Airway epithelial cell (primary cell): ENCODE data around the gene ALG5. TPM values are rescaled to one million over a fixed set of nuclear protein-coding genes. Genes with fewer than 3 reads are reported as not detected.

Source experiments
- total RNA-seq: library from RNA; depleted of rRNA; stranded (reverse); fragments of >200 nt; gene quantifications from 2 replicates; pipeline ENCODE4 v1.2.3, GENCODE V29; 2015

ALG5 gene, protein sequence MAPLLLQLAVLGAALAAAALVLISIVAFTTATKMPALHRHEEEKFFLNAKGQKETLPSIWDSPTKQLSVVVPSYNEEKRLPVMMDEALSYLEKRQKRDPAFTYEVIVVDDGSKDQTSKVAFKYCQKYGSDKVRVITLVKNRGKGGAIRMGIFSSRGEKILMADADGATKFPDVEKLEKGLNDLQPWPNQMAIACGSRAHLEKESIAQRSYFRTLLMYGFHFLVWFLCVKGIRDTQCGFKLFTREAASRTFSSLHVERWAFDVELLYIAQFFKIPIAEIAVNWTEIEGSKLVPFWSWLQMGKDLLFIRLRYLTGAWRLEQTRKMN
- 28.4 and 33.9 TPM in 2 replicates for total RNA-seq

DNA sequence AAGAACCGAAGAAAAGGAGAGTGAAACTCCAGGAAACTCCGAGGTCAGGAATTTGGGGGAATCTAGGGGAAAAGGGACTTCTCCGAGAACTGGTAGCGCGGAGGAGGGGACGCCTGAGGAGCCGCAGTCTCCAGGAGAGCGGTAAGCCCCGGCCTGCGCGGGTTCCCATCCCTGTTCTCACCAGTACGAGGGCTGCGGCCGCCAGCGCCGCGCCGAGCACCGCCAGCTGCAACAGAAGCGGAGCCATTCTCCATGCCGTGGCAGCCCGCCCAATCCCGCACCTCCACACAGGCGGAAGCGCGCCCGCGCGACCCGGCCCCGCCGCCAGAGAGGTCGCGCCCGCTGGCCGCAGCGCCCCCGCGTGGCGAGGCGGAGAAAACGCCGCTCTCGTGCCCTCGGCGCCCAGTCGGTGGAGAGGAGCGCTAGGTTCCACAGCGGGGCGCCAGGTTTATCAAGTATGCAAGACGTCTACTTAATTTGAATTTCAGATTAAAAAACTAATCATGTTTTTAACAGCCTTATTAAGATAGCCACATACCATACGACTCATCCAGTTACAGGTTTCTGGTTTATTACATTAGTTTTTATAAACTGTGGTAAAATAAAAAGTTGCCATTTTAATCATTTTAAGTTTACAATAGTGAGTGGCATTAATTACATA, at the start of gene ALG5:
TSS of gene ALG5 (minus strand) at position 287 of the 661 bp plus-strand sequence. CDS start at position 247, 40 bp downstream.

DNA sequence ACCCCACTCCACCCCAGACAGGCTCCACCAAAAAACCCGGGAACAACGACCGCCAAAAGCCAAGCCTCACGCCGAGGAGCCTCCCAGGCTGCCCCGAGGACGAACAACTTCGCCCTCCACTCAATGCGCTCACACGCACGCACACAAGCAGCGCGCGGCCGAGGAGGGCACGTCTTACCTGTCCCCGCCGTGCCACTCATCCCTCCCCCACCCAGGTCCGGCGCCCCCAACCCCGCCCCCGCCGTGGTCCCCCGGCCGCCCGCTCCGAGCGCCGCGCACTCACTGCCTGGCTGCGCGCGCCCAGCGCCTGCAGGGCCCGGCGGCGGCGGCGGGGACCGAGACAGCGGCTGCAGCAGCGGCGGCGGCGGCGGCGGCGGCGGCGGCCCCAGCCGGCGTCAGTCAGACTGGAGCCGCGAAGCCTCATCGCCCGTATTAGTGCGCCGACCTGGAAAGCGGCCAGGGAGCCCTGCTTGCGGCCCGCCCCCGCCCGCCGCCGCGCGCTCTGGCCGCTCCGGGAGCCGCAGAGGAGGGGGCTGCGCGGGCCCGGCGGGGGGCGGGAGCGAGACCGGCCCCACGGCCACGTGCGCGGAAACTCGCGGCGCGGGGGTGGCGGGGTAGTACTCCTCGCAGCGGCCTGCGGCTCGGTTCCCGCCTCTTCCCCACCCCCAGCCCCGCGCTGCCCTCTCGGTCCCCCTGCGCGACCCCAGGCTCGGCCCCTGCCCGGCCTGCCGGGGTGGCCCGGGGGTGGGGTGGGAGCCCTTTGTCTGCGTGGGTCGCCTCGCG, 79.1 kb downstream of the ALG5 start, which contains the start of gene SMAD9:
TSS of gene SMAD9 (minus strand) at position 406 of the 783 bp plus-strand sequence. CDS start 40,549 bp downstream, outside the sequence.

Other genes starting within 250 kb of the ALG5 start
- gene RFXAP, start 180.1 kb downstream of the ALG5 start, total RNA-seq, result 1.5 and 1.9 TPM in 2 replicates
- gene SMAD9, start 79.1 kb downstream of the ALG5 start, total RNA-seq, result 1.3 and 2.2 TPM in 2 replicates
- 54.2 and 56.9 TPM in 2 replicates for gene EXOSC8, start 1.4 kb upstream of the ALG5 start, total RNA-seq
- 17.7 and 29.3 TPM in 2 replicates for gene SUPT20H, start 60.3 kb upstream of the ALG5 start, total RNA-seq
- not detected in 2 replicates for gene CSNK1A1L, start 106.3 kb upstream of the ALG5 start, total RNA-seq